Glomerular visceral epithelial cell (primary cell): Measurements from ENCODE around the gene ARRB2.
"Not testable (repeated sequence)": the region's sequence is repeated elsewhere in the genome, so short reads cannot be mapped to it uniquely, and the experiment has no call there.

Experiments used
- DNase-seq: peaks from one replicate; pipeline ENCODE4 v3.0.0-alpha.2; 2016; ENCODE audit errors: extremely low spot score

Gene ARRB2

DNA sequence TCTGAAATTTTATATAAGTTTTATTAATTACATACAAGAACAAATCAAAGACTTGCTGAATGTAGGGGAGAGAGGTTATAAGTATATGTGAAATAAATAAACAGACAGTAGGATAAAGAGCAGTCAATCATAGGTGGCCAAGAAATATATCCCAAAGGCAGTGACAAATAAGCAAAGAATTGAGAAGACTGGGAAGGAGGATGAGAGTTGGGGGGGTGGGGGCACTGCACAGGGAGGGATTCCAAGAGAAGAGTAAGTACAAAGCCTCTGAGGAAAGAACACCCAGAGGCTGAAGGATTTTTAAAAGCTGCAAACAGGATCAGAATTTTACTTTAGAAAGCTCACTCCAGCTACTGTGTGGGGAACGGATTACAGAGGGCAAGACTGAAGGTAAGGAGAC is 9.3 kb upstream of the ARRB2 start:
- DNase-seq = no peak

DNA sequence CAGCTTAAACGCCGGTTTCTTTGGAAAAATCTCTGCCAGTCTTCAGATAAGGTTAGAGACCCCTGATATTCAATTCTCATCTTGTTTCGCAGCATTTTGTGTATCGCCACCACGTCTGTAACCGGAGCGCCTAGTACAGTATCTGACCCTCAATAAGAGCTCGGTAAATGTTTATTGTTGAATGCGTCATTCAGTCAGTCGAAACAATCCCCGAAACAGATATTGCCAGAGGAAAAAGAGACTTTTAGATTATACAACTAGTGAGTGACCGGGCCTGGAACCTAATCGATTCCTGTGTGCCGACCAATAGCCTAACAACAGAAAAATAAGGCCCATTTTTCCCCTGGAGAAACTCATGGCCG is 7.1 kb upstream of the ARRB2 start:
- no peak for DNase-seq

DNA sequence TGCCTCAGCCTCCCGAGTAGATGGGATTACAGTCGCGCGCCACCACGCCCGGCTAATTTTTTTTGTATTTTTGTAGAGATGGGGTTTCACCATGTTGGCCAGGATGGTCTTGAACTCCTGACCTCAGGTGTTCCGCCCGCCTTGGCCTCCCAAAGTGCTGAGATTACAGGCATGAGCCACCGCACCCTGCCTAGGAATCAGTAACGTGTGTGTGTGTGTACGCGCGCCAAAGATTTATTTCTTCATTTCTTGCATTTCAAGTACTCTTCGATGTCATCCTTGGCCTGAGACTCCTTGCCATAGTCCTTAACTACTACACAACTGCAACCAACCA is 5.9 kb upstream of the ARRB2 start:
- DNase-seq = not testable (repeated sequence)

DNA sequence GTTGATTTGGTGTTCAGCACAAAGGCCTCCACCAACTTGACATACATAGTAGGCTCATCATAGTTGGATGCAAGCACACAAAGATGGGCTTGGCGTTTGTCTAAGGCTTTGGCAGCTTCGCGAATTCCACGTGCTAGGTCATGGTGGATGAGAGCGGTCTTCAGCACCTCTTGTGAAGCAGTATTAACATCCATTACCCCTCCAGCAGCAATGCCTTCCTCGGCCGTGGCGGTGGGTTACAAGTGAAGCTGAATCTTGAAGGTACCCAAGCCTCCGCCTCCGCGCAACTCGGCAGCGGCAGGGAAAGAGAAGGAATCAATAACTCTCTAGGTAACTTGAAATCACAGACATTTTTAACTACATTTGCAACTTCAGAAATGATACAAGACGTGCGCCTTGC is 5.4 kb upstream of the ARRB2 start:
- no peak for DNase-seq

- peak; percentile 60 for DNase-seq
Measured at GRCh38 chr17:4706121-4706520, 4.3 kb upstream of the ARRB2 start.

DNA sequence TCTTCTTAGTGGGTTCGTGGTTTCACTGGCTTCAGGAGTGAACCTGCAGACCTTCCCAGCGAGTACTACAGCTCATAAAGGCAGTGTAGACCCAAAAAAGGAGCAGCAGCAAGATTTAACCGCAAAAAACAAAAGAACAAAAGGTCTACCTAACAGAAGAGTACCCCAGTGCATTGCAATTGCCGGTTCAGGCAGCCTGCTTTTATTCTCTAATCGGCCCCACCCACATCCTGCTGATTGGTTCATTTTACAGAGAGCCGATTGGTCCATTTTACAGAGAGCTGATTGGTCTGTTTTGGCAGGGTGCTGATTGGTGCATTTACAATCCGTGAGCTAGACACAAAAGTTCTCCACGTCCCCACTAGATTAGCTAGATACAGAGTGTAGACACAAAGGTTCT is 2.0 kb upstream of the ARRB2 start:
- no peak for DNase-seq

- no peak for DNase-seq
Measured at GRCh38 chr17:4710693-4711634, 532 bp downstream of the ARRB2 start.

DNA sequence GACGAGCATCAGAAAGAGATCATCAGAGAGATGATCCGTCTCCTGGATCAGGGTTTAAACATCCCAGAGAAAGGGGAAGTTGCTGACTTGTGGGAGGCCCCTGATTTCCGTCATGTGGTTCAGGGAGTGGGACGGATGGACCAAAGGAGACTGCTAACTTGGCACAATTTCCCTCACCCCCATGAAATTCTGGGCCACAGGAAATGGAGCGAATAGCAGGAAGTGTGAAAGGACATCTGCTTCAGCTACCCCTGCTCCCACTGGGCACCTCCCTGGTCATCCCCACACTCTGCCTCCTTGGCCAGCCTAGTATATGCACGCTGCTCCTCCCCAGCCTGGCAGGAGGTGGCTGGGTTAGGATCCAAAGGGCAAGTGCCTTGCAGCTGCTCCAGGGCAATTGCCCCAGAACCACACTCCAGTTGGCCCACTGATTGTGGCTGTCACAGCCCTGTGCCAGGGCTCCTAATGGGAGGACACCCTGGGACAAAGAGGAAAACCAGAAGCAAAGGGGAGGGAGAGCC is 1.3 kb downstream of the ARRB2 start:
- DNase-seq = no peak

- no peak for DNase-seq
Measured at GRCh38 chr17:4712526-4712925, 2.1 kb downstream of the ARRB2 start.

DNA sequence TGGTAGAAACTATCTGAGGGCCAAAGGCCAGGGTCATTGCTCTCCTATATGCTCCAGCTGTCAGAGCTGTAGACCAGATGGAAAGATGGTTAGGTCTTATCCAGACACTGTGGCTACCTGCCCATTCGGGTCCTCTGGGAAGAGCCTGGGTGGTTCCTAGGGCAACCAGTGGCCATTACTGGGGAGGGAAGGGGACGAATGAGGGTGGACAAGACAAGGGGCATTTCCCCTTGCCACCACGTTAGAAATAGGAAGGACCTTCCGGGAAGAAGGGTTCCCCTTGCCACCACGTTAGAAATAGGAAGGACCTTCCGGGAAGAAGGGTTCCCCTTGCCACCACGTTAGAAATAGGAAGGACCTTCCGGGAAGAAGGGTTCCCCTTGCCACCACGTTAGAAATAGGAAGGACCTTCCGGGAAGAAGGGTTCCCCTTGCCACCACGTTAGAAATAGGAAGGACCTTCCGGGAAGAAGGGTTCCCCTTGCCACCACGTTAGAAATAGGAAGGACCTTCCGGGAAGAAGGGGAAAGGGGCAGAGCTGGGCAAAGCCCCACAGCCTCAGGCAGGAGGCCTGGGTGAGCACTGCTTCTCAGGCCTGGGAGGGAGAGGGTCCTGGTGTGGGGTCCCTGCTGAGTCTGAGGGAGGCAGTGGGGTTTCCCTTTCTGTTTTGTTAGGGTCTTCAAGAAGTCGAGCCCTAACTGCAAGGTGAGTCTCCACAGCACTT is 4.1 kb downstream of the ARRB2 start:
- not testable (repeated sequence) for DNase-seq

GRCh38 chr17:4715063-4715744 is 4.8 kb downstream of the ARRB2 start:
- DNase-seq = no peak

DNA sequence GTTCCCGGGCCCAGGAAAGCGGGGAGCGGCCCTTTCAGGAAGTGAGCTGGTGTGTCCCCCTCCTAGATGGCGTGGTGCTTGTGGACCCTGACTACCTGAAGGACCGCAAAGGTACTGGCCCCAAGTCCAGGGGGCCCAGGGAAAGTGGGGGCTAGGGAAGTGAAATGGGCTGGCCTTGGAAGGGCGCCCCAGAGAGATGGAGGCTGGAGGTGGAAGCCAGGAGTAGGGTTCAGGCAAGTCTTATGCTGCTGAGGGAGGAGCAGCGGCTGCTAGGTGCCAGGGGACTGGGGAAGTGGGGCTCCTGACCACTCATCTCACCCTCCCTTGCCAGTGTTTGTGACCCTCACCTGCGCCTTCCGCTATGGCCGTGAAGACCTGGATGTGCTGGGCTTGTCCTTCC is 5.6 kb downstream of the ARRB2 start:
- no peak for DNase-seq

DNA sequence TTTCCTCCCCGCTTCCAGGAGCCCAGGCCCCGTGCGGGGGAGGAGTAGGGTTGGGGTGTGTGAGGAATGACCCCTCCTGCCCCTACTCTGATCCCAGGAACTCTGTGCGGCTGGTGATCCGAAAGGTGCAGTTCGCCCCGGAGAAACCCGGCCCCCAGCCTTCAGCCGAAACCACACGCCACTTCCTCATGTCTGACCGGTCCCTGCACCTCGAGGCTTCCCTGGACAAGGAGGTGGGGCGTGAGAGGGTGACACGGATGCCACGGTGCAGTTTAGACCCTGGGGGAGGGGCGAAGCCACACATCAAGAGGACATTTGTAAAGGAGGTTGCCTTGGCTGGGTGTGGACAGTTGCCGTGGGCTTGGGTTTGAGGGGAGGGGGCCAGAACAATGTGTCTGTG is 7.4 kb downstream of the ARRB2 start:
- no peak for DNase-seq

DNA sequence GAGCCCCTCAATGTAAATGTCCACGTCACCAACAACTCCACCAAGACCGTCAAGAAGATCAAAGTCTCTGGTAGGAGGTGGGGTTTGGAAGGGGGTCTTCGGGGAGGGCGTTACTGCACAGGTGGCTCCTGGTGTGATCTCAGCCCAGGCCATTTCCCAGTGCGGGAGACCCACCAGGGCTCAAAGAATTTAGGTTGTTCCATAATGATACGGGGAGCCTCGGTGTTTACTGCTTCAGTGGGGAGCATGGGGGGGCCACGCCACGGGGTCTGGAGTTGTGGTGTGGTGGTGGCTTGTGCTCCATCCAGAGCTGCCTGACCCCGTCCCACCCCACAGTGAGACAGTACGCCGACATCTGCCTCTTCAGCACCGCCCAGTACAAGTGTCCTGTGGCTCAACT is 7.8 kb downstream of the ARRB2 start:
- no peak for DNase-seq

DNA sequence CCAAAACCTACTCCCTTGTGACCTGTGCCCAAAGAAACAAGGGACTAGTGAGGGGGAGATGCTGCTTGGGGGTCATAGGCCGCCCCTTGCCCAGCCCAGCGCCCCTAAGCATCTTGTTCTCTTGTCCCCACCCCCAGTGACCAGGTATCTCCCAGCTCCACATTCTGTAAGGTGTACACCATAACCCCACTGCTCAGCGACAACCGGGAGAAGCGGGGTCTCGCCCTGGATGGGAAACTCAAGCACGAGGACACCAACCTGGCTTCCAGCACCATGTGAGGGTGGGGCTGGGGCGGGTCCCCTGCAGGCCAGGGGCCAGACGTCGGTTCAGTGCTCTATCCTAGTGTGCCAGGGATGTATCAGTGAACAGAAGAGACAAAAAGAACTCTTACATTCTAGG is 8.7 kb downstream of the ARRB2 start:
- DNase-seq = no peak

DNA sequence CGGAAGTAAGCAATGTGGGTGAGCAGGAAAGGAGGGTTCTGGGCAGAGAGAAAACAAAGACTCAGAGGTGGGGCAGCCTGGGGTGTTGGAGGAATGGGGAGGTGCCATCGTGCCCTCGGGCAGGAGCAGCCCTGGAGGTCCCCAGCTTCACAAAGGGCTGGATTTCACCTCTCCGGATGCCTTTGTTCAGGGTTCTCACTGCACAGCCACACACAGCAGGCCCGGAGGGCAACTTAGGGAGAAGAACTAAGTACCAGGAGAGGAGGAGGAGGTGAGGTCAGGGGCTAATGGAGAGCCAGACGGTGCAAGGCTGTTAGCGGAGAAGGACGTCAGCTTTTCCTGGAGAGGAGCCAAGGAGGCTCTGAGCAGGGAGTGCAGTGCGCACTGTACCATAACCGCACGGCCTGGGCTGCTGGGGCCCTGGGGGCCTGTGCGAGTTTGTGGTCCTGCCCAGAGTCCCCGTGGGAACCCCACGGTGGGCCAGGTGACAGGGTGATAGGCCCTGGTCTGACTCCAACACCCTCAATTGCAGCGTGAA is 9.3 kb downstream of the ARRB2 start:
- DNase-seq = no peak

DNA sequence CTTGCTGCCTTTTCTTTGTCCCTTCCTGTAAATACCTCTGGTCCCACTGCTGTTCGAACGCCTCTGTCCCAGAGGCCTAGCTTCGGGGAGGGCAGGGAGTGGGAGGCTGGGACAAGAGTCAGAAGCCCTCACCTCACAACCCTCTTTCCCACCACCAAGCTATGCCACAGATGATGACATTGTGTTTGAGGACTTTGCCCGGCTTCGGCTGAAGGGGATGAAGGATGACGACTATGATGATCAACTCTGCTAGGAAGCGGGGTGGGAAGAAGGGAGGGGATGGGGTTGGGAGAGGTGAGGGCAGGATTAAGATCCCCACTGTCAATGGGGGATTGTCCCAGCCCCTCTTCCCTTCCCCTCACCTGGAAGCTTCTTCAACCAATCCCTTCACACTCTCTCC is 10.4 kb downstream of the ARRB2 start:
- DNase-seq = no peak

DNA sequence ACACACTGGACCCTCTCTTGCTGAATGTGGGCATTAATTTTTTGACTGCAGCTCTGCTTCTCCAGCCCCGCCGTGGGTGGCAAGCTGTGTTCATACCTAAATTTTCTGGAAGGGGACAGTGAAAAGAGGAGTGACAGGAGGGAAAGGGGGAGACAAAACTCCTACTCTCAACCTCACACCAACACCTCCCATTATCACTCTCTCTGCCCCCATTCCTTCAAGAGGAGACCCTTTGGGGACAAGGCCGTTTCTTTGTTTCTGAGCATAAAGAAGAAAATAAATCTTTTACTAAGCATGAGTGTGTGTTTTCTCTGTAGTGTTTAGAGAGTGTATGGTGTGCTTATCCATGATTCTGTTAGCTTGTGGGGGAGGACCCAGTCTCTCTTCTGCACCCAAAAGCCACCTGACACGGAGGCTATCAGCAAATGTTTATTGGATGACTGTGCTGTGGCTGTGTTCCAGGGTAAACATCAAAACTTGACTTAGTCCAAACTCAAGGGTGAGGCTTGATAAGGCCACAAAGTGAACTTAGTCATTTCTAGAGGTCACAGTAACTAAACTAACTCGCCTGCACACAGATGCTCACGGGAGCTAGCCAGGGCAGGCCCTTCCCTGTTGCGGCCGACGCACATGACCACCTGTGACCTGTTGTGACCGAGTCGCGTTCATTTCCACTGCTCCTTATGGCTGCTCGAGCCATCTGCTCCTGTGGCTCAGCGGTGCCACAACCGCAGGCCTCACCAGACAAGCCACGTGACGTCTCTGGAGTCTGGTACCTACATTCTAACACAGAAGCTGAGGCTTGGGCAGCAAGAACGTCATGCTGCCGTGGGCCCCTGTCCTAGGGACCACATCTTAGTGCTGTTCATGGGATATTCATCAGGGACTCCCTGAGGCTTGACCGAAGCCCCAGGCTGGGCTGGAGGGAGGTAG is 11.0 kb downstream of the ARRB2 start:
- DNase-seq = peak; percentile 53

- no peak for DNase-seq
Measured at GRCh38 chr17:4722678-4723240, 12.3 kb downstream of the ARRB2 start.

GRCh38 chr17:4724650-4725049 is 14.2 kb downstream of the ARRB2 start:
- no peak for DNase-seq
